ENCODE data around the gene ROGDI.

ROGDI gene

GRCh38 chr16:4839942-4840341 lies 37.5 kb upstream of the ROGDI start (continued):
- no peak for TF ChIP-seq CSRNP3 (CRISPR knock-in tag; IDR thresholded peaks at IDR 0.05)
- no peak for TF ChIP-seq ZNF70 (CRISPR knock-in tag; IDR thresholded peaks at IDR 0.05)
- no peak for TF ChIP-seq SNAI2 (CRISPR knock-in tag; IDR thresholded peaks at IDR 0.05)

DNA sequence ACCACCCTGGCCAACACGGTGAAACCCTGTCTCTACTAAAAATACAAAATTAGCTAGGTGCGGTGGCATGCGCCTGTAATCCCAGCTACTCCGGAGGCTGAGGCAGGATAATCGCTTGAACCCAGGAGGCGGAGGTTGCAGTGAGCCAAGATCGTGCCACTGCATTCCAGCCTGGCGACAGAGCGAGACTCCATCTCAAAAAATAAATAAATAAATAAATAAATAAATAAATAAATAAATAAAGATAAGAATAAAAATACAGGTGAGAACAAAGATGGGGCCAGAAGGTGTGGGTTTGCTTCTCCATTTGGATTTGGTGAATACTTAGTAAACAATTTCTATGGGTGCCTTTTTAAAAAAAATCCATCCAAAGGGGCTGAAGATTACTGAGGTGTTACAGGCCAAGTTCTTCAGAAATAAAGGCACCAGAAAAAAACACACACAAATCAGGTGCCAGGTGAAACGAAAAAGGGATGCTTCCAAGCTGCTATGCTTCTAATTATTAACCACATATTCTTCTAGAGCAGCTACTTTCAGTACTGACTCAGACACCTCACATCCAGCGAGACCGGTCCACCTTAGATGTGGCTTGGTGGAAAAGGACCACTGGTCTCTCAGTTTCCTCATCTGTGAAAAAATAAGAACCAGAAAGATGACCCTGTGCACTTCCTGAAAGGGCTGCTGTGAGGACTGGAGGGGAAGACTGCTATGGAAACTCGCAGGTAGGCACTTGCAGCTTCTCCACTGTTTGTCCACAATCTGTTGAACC lies 35.5 kb upstream of the ROGDI start:
- TF ChIP-seq POU6F1 (CRISPR knock-in tag; IDR thresholded peaks at IDR 0.05; ENCODE audit: borderline replicate concordance, low read depth) (no peak), RARB (CRISPR knock-in tag; IDR thresholded peaks at IDR 0.05) (no peak), ZNF565 (CRISPR knock-in tag; conservative IDR thresholded peaks at IDR 0.05; ENCODE audit: low read depth) (no peak), GLIS3 (CRISPR knock-in tag; IDR thresholded peaks at IDR 0.05) (no peak)
- ATAC-seq = no peak

DNA sequence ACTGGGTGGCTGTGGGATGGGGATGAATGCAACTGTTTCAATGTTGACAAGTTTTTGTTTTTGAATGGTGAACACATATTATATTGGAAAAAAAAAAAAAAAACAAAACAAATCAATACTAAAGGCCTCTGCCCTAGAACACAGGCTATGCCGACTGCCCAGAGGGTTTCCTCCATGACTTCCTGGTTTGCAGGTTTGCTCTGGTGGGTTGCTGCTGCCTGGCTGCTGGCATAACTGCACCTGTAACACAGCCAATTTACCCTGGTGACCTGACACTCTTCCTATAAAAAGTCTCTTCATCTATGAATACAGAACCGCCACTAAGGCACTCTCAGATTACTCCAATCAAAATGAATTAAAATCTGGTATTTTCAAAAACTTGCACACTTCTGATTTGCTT lies 34.3 kb upstream of the ROGDI start:
- ATAC-seq = no peak
- TF ChIP-seq GLIS3 (CRISPR knock-in tag; IDR thresholded peaks at IDR 0.05) = no peak
- TF ChIP-seq ZC3H10 (CRISPR knock-in tag; IDR thresholded peaks at IDR 0.05) = no peak
- no peak for TF ChIP-seq CSRNP3 (CRISPR knock-in tag; IDR thresholded peaks at IDR 0.05)
- no peak for TF ChIP-seq ESRRG (CRISPR knock-in tag; IDR thresholded peaks at IDR 0.05)
- TF ChIP-seq TCF4 (CRISPR knock-in tag; IDR thresholded peaks at IDR 0.05; ENCODE audit: borderline replicate concordance) = no peak
- no peak for TF ChIP-seq TOX (CRISPR knock-in tag; IDR thresholded peaks at IDR 0.05; ENCODE audit: borderline replicate concordance)
- TF ChIP-seq, protein P1, sequence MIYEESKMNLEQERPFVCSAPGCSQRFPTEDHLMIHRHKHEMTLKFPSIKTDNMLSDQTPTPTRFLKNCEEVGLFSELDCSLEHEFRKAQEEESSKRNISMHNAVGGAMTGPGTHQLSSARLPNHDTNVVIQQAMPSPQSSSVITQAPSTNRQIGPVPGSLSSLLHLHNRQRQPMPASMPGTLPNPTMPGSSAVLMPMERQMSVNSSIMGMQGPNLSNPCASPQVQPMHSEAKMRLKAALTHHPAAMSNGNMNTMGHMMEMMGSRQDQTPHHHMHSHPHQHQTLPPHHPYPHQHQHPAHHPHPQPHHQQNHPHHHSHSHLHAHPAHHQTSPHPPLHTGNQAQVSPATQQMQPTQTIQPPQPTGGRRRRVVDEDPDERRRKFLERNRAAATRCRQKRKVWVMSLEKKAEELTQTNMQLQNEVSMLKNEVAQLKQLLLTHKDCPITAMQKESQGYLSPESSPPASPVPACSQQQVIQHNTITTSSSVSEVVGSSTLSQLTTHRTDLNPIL (CRISPR knock-in tag; IDR thresholded peaks at IDR 0.05; ENCODE audit: low read depth) = no peak
- TF ChIP-seq CSDC2 (CRISPR knock-in tag; IDR thresholded peaks at IDR 0.05) = no peak
- no peak for TF ChIP-seq PATZ1 (CRISPR knock-in tag; IDR thresholded peaks at IDR 0.05; ENCODE audit: borderline replicate concordance)
- TF ChIP-seq ZNF565 (CRISPR knock-in tag; conservative IDR thresholded peaks at IDR 0.05; ENCODE audit: low read depth) = no peak

GRCh38 chr16:4833584-4833983 lies 31.2 kb upstream of the ROGDI start:
- no peak for ATAC-seq
- TF ChIP-seq ZC3H10 (CRISPR knock-in tag; IDR thresholded peaks at IDR 0.05) (no peak), ZNF8 (CRISPR knock-in tag; IDR thresholded peaks at IDR 0.05) (no peak), ZNF565 (CRISPR knock-in tag; conservative IDR thresholded peaks at IDR 0.05; ENCODE audit: low read depth) (no peak), TCF4 (CRISPR knock-in tag; IDR thresholded peaks at IDR 0.05; ENCODE audit: borderline replicate concordance) (no peak), PPARA (CRISPR knock-in tag; IDR thresholded peaks at IDR 0.05; ENCODE audit: borderline replicate concordance) (no peak), OSR1 (CRISPR knock-in tag; IDR thresholded peaks at IDR 0.05) (no peak), BACH2 (CRISPR knock-in tag; IDR thresholded peaks at IDR 0.05; ENCODE audit: borderline replicate concordance) (no peak), ZFP3 (CRISPR knock-in tag; IDR thresholded peaks at IDR 0.05) (no peak), TSHZ2 (CRISPR knock-in tag; IDR thresholded peaks at IDR 0.05) (no peak), POU6F1 (CRISPR knock-in tag; IDR thresholded peaks at IDR 0.05; ENCODE audit: borderline replicate concordance, low read depth) (no peak), ISL1 (CRISPR knock-in tag; IDR thresholded peaks at IDR 0.05) (no peak), ARNTL (CRISPR knock-in tag; IDR thresholded peaks at IDR 0.05; ENCODE audit: borderline replicate concordance, low read depth) (no peak), ESRRG (CRISPR knock-in tag; IDR thresholded peaks at IDR 0.05) (no peak)
- TF ChIP-seq, protein P1 (CRISPR knock-in tag; IDR thresholded peaks at IDR 0.05; ENCODE audit: low read depth) = no peak

Measured in SK-N-SH treated with all-trans-retinoic acid at 6 μM for 48 hours (cell line).